Nephron (organoid): ENCODE data around the gene BMPR1B.
A peak's percentile ranks its signal among the peaks of the same experiment; 100 is the strongest.

ENCODE experiments used
- H3K27ac Mint-ChIP-seq, 3 experiments: 2 replicates each; pipeline ENCODE4 v1.8.0; 2020; ENCODE audit warnings: mixed read lengths in 3 of 3, mild to moderate bottlenecking in 2 of 3, moderate library complexity in 1 of 3
- H3K27me3 Mint-ChIP-seq: 2 replicates; pipeline ENCODE4 v1.8.0; 2021; ENCODE audit warnings: low read depth, mild to moderate bottlenecking, moderate library complexity, mixed read lengths
- H3K36me3 Mint-ChIP-seq: 2 replicates; pipeline ENCODE4 v1.8.0; 2020; ENCODE audit warnings: low read depth, mixed read lengths
- H3K4me1 Mint-ChIP-seq: 2 replicates; pipeline ENCODE4 v1.8.0; 2020; ENCODE audit warnings: mixed read lengths
- H3K4me3 Mint-ChIP-seq, 3 experiments: 2 replicates each; pipeline ENCODE4 v1.8.0; 2020; ENCODE audit warnings: mild to moderate bottlenecking in 3 of 3, mixed read lengths in 3 of 3, moderate library complexity in 2 of 3
- H3K9me3 Mint-ChIP-seq: 2 replicates; pipeline ENCODE4 v1.8.0; 2020; ENCODE audit warnings: mixed read lengths
- TF ChIP-seq, protein P1 (sequence below), 3 experiments: fragments of 200-600 bp; sonication (generic); IDR thresholded peaks; one replicate each; pipeline ENCODE4 v1.5.0; 2021; ENCODE audit warnings: antibody characterized with exemption in 3 of 3; ENCODE audit not compliant: unreplicated experiment in 3 of 3

Gene BMPR1B

GRCh38 chr4:94841864-94842221 lies 84.1 kb downstream of the BMPR1B start:
- peaks cover 13% of the 10 kb centered on the region for H3K36me3 Mint-ChIP-seq

DNA sequence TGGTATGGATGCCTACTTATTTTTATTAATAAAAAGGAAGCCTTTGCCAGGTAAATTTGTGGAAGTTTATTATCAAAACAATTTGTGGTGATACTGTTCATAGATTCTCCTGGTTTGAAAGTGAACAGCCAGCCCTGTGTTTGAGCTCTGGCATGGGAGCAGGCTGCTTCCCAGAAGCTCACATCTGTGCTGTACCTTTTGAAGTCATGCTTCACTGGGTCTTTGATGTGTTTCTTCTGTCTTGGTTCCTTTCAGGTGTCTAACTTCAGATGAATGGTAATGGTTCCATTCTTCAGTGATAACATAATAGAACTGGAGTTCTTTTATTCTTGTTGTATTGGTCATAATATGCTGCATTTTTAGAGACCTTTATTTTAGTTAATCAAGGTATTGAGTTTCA lies 85.5 kb downstream of the BMPR1B start:
- TF ChIP-seq, protein P1, sequence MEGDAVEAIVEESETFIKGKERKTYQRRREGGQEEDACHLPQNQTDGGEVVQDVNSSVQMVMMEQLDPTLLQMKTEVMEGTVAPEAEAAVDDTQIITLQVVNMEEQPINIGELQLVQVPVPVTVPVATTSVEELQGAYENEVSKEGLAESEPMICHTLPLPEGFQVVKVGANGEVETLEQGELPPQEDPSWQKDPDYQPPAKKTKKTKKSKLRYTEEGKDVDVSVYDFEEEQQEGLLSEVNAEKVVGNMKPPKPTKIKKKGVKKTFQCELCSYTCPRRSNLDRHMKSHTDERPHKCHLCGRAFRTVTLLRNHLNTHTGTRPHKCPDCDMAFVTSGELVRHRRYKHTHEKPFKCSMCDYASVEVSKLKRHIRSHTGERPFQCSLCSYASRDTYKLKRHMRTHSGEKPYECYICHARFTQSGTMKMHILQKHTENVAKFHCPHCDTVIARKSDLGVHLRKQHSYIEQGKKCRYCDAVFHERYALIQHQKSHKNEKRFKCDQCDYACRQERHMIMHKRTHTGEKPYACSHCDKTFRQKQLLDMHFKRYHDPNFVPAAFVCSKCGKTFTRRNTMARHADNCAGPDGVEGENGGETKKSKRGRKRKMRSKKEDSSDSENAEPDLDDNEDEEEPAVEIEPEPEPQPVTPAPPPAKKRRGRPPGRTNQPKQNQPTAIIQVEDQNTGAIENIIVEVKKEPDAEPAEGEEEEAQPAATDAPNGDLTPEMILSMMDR (IDR thresholded peaks at IDR 0.05; ENCODE audit: unreplicated experiment in 3 of 3): no peak
- peaks cover 19% of the 10 kb centered on the region for H3K9me3 Mint-ChIP-seq
- H3K27ac Mint-ChIP-seq: peak overlapping the region in 1 of 3 experiments; percentile 64
- no peaks in the 10 kb centered on the region for H3K4me1 Mint-ChIP-seq
- no peaks in the 10 kb centered on the region for H3K27me3 Mint-ChIP-seq
- no peak overlapping the region for H3K4me3 Mint-ChIP-seq
- peaks cover 19% of the 10 kb centered on the region for H3K36me3 Mint-ChIP-seq

More at GRCh38 chr4:94841864-94842221, 84.1 kb downstream of the BMPR1B start:
- Mint-ChIP-seq H3K9me3 (peaks cover 14% of the 10 kb centered on the region), H3K27ac (peak overlapping the region in 1 of 3 experiments; percentile 40), H3K4me1 (no peaks in the 10 kb centered on the region), H3K4me3 (no peak overlapping the region), H3K27me3 (no peaks in the 10 kb centered on the region)
- TF ChIP-seq, protein P1 (IDR thresholded peaks at IDR 0.05; ENCODE audit: unreplicated experiment in 3 of 3): no peak

GRCh38 chr4:94848326-94848725 lies 90.6 kb downstream of the BMPR1B start:
- Mint-ChIP-seq H3K27ac (no peak overlapping the region), H3K36me3 (peaks cover 19% of the 10 kb centered on the region), H3K4me3 (no peak overlapping the region), H3K9me3 (peaks cover 15% of the 10 kb centered on the region), H3K4me1 (peaks cover 6% of the 10 kb centered on the region), H3K27me3 (no peaks in the 10 kb centered on the region)
- TF ChIP-seq, protein P1 (IDR thresholded peaks at IDR 0.05; ENCODE audit: unreplicated experiment in 3 of 3): no peak

DNA sequence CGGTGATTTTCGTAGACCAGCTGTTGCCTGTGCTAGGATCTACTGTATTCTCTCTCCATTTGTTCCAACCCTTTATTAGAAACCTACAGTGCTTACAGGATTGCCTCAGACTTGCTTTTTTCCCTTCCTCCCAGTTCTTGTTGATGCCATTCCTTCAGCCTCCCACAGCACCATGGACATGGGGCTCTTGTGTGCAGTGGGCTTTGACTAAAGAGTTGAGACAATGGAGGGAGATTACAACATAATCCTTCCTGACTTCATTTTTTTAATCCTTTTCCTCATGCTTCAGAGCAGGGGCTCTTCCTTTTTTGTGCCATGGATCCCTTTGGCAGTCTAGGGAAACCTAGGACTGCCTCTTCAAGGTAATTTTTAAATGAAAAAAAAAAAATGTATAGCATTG lies 92.1 kb downstream of the BMPR1B start:
- H3K27me3 Mint-ChIP-seq: no peaks in the 10 kb centered on the region
- H3K4me1 Mint-ChIP-seq: peaks cover 6% of the 10 kb centered on the region
- TF ChIP-seq, protein P1 (IDR thresholded peaks at IDR 0.05; ENCODE audit: unreplicated experiment in 3 of 3): no peak
- H3K36me3 Mint-ChIP-seq: peaks cover 15% of the 10 kb centered on the region
- H3K4me3 Mint-ChIP-seq: no peak overlapping the region
- peaks cover 15% of the 10 kb centered on the region for H3K9me3 Mint-ChIP-seq
- H3K27ac Mint-ChIP-seq: no peak overlapping the region

DNA sequence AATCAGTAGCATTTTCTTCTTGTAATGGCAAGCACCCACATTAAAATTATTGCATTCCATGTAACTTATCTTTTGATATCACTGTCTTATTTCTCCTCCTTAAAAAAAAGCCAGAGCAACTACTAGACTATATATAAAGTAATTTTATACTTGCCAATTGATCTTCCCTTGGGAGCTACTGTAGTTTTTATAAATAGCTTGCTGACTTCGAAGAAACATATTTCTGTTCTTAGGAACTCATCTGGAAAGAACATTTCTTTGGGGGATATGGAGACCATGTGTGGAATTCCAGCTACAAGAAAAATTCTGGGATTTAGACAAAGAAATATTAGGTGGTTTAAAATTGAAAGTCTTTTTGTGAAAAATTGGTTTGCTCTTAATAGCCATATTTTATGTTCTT lies 94.9 kb downstream of the BMPR1B start:
- Mint-ChIP-seq H3K27ac (peak overlapping the region in 1 of 3 experiments; percentile 13), H3K4me1 (peaks cover 14% of the 10 kb centered on the region), H3K36me3 (no peaks in the 10 kb centered on the region), H3K9me3 (no peaks in the 10 kb centered on the region), H3K4me3 (no peak overlapping the region), H3K27me3 (no peaks in the 10 kb centered on the region)
- TF ChIP-seq, protein P1 (IDR thresholded peaks at IDR 0.05; ENCODE audit: unreplicated experiment in 3 of 3): no peak

- no peaks in the 10 kb centered on the region for H3K9me3 Mint-ChIP-seq
- TF ChIP-seq, protein P1 (IDR thresholded peaks at IDR 0.05; ENCODE audit: unreplicated experiment in 3 of 3): no peak
- H3K36me3 Mint-ChIP-seq: no peaks in the 10 kb centered on the region
- peak overlapping the region; percentile 3 to 47 (median 30) for H3K27ac Mint-ChIP-seq
- H3K4me3 Mint-ChIP-seq: no peak overlapping the region
- peaks cover 14% of the 10 kb centered on the region for H3K4me1 Mint-ChIP-seq
- H3K27me3 Mint-ChIP-seq: no peaks in the 10 kb centered on the region
Measured at GRCh38 chr4:94856030-94856429, 98.3 kb downstream of the BMPR1B start.
